ENCODE results near the gene CDH5.
"Not testable (repeated sequence)": the region's sequence is repeated elsewhere in the genome, so short reads cannot be mapped to it uniquely, and the experiment has no call there.

Gene CDH5

GRCh38 chr16:66444049-66444481, 77.6 kb downstream of the CDH5 start:
- H3K27ac ChIP-seq: no peak overlapping the region
- TF ChIP-seq ZFX (IDR thresholded peaks at IDR 0.05) (no peak), CTCF (conservative IDR thresholded peaks at IDR 0.05) (no peak)

DNA sequence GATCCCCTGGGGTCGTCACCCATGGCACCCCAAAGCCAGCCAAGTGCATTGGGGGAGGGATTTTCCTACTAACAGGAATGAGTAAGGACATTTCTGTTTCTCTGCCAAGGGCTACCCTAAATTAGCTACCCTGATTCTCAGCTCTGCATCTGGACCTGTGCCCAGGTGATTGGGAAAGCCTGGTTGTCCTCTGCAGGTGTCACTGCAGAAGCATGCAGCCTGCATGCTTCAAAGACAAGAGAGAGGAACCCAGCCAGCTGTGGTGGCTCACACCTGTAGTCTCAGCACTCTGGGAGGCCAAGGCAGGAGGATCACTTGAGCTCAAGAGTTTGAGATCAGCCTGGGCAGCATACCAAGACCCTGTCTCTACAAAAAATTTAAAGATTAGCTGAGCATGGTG, 80.2 kb downstream of the CDH5 start:
- TF ChIP-seq CTCF (conservative IDR thresholded peaks at IDR 0.05): no peak
- no peak for TF ChIP-seq ZFX (IDR thresholded peaks at IDR 0.05)
- no peak overlapping the region for H3K27ac ChIP-seq

- H3K27ac ChIP-seq: no peak overlapping the region
- TF ChIP-seq ZFX (IDR thresholded peaks at IDR 0.05): no peak
- no peak for TF ChIP-seq CTCF (conservative IDR thresholded peaks at IDR 0.05)
Observed at GRCh38 chr16:66447491-66447890, 81.0 kb downstream of the CDH5 start.

GRCh38 chr16:66451548-66451947, 85.1 kb downstream of the CDH5 start:
- H3K27ac ChIP-seq: no peak overlapping the region
- TF ChIP-seq ZFX (IDR thresholded peaks at IDR 0.05) (no peak), CTCF (conservative IDR thresholded peaks at IDR 0.05) (no peak)

DNA sequence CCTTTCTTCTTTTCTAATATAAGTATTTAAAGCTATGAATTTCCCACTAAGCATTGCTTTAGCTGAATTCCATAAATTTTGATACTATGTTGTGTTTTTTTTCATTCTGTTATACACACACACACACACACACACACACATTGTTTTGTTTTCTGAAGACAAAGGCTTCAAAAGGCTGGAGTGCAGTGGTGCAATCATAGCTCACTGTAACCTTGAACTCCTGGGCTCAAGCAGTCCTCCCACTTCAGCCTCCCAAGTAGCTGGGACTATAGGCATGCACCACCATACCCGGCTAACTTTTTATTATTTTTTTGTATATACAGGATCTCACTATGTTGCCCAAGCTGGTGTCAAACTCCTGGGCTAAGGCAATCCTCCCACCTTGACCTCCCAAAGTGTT, 86.7 kb downstream of the CDH5 start:
- H3K27ac ChIP-seq: not testable (repeated sequence)
